ENCODE data around the gene CES5A.
"Not testable (repeated sequence)": the region's sequence is repeated elsewhere in the genome, so short reads cannot be mapped to it uniquely, and the experiment has no call there.

The CES5A gene

GRCh38 chr16:55873122-55873521, 2.1 kb downstream of the CES5A start:
- no peak for DNase-seq

DNA sequence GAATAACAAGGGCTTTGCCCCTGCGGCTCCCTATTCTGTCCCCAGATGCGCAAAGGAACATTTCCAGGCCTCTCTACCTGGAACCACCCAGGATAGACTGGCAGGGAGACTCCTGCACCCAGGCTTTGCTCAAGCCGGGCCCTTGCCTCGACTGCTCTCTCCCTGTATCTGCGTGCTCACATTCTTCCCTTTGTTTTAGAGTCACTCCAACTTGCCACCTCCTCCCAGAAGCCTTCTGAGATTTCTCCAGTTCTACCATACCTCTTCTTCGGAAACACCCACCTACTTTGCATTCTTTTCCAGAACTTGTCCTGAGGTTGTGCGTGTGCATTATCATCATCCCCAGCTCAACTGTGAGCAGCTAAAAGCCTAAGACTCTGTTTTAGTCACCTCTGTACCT, 3.0 kb downstream of the CES5A start:
- no peak for DNase-seq

DNA sequence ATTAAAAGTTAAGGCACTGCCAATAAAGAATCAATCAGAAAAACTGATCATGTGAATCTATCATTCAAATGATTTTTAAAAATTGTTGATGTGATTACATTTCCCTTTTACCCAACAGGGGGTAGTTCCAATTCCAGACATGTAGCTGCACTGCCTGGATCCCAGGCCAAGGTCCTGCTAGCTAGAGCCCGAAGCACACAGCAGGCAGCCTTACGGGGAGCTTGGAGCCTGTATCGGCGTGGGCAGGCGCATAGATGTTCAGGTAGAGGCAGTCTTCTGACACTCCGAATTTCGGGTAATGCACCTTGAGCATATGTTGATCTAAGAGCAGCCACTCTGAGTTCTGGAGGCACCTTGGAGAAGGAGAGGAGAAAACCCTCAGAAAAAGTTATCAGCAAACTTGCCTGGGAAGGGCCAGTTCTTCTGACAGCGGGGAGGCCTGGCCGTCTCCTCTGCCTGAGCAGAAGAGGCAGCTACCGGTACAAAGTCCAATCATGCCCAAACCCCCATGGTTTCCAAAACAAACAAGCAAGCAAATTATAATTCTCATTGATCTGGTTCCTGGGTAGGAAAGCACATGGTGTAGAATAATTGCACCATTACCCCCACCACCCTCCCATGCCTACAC, 3.6 kb downstream of the CES5A start:
- DNase-seq, result no peak

- no peak for DNase-seq
Observed at GRCh38 chr16:55868980-55869379, 6.2 kb downstream of the CES5A start.

- no peak for DNase-seq
Observed at GRCh38 chr16:55868137-55868536, 7.0 kb downstream of the CES5A start.

- no peak for DNase-seq
Observed at GRCh38 chr16:55861288-55861687, 13.9 kb downstream of the CES5A start.

DNA sequence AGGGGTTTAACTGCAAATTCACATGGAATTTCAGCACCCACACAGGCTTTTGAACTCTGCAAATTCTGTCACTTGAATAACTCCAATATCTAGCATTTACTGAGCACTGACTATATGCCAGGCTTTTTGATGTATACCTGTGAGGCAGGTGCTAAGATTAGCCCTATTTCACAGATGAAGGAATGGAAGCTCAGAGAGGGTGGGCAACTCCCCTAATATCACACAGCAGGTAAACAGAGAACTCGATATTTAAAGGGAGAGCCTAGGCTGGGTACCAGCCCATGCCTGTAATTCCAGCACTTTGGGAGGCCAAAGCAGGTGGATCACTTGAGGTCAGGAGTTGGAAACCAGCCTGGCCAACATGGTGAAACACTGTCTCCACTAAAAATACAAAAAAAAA, 17.5 kb downstream of the CES5A start:
- DNase-seq, result not testable (repeated sequence)

DNA sequence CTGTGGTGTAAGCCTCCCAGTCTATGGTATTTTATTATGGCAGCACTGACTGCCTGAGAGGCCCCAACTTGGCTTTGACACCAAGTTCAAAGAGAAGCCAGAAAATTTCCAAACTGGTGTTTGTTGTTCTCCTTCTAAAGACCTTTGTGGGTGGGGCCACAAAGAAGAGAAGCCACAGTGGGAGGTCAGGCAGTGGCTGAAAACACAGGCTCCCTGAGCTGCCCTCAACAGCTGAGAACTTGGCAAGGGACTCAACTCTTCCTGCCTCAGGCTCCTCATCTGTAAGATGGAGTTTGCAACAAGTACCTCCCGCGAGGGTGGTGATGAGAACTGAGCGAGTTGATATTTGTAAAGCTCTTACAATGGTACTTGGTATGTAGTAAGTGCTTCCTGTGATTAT, 18.2 kb downstream of the CES5A start:
- DNase-seq, result no peak

- DNase-seq, result no peak
Observed at GRCh38 chr16:55853114-55853513, 22.1 kb downstream of the CES5A start.

- DNase-seq, result no peak
Observed at GRCh38 chr16:55849536-55849935, 25.6 kb downstream of the CES5A start.

DNA sequence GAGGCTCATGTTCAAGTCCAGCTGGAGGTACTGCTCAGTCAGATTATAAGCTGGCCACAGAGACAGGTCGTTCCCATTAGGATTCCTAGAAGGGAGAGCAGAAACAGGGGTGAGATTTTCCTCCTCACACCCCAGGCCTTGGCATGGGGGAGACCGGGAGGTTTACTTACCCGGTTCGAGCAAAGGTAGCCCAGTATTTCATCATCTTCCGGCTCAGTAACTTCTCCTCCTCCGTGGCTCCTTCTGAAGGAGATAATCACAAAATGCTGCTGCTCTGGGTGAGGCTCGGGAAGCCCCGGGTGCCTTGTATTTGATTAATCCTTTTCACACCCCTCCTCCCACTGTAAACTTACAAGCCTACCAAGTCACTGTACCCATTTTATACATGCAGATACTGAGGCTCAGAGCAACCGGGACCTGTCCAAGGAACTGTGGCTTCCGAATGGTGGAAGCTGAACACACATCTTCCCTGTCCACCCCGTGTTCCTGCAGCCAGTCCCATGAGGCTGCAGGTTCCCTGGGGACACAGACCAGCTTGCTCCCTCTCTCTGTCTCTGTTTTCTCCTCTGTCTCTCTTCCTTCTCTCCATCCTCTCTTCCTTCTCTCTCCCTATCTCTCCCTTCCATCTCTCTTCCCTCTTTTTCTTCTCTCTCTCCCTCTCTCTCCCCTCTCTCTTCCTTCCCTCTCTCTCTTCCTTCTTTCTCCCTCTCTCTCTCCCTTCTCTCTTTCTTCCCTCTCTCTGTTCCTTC, 28.4 kb downstream of the CES5A start:
- no peak for DNase-seq

- no peak for DNase-seq
Observed at GRCh38 chr16:55843105-55843395, 32.1 kb downstream of the CES5A start.

- DNase-seq, result peak; percentile 1 to 3
Observed at GRCh38 chr16:55842369-55843104, 32.6 kb downstream of the CES5A start.

DNA sequence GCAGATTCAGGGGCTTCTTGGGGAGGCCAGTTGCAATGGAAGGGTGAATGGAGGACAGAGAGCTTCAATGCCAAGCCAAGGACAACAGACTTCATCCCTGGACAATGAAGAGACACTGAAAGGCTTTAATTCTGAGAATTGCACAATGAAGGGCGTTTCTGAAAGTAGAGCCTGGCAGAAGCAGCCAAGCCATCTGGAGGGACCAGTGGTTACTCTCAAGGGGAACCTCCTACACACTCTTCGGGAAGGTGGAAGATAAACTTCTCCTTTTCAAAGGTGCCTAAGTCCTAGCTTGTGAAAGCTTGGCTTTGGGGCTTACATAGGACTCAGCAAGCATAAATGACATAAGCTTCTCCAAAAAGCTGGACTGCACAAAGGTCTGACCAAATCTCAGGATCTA, 36.1 kb downstream of the CES5A start:
- no peak for DNase-seq

DNA sequence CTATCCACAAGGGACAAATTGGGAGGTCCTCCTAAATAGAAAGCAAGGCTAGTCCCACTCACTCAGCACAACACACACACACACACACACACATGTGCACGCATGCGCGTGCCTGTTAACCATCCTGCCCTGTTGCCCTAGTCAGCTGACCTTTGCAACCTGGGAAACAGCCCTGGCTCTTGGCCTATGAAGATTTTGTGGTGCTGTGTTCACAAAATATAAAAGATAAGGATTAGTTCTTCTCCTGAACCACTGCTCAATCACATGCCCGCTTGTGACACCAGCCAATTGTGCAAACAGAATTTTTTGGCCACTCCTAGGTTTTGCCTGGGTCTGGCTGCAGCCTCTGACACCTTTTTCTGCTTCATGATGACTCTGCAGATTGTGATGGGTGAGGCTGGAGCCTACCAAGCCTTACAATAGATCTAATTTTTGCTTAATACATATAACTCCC, 39.0 kb downstream of the CES5A start:
- DNase-seq, result no peak

DNA sequence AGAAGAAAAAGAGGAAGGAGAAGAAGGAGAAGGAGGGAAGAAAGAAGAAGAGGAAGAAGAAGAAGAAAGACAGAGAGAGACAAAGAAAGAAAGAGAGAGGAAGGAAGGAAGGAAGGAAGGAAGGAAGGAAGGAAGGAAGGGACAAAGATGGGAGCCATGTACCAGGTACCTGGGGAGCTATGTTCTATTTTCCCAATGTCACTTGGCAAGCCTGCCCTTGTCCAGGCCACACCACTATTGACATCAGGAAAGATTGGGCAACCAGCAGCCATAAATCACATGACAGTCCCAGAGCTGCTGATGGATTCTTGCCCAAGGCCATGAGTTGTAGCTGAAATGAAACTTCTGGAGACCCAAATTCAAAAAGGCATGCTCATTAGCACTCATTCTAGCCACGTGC, 39.6 kb downstream of the CES5A start:
- DNase-seq, result no peak

DNA sequence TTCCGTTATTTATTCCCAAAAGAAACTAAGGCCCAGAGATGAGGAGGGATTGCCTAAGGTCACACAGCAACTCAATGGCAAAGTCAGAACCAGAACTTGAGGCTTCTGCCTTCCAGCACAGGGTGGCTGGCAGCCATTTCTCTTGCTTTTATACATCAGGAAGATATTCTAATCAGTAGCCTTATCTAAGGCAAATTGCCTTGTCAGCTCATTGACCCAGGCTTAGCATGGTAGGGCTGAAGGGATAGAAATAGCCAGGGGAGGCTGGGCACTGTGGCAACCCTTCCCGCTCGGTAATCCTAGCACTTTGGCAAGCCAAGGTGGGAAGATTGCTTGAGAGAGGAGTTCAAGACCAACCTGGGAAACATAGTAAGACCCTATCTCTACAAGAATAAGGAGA, 40.0 kb downstream of the CES5A start:
- DNase-seq, result not testable (repeated sequence)

- no peak for DNase-seq
Observed at GRCh38 chr16:55834049-55834448, 41.1 kb downstream of the CES5A start.

GRCh38 chr16:55832773-55833691, 42.1 kb downstream of the CES5A start, which contains the start of gene CES1:
Gene CES1 (minus strand): TSS chr16:55833096. CDS start chr16:55833055, 41 bp downstream.
- no peak for DNase-seq

GRCh38 chr16:55832425-55832772, 42.8 kb downstream of the CES5A start:
- DNase-seq, result no peak

DNA sequence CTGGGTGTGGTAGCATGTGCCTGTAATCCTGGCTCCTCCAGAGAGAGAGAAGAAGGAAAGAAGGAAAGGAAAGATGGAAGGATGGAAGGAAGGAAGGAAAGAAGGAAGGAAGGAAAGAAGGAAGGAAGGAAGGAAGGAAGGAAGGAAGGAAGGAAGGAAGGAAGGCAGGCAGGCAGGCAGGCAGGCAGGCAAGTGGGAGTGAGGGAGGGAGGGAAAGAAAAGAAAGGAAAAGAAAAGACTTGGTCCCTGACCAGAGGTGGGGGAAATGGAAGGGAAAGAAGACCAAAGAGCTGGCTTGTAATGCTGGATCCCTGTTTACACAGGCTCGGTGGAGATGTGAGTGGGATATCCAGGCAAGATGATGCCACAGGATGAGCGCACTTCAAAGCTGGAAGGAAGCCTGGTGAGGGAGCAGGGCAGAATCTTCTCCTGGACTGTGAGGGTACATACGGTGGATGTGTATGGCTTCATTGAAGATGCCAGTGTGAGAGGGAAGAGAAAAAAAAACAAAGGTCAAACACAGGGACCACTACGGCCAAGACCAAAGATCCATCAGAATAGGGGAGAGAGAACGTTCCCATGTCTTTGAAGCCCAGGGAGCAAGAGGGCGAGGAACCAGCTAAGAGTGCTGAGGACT, 44.4 kb downstream of the CES5A start:
- no peak for DNase-seq

GRCh38 chr16:55829232-55829631, 45.9 kb downstream of the CES5A start:
- not testable (repeated sequence) for DNase-seq

DNA sequence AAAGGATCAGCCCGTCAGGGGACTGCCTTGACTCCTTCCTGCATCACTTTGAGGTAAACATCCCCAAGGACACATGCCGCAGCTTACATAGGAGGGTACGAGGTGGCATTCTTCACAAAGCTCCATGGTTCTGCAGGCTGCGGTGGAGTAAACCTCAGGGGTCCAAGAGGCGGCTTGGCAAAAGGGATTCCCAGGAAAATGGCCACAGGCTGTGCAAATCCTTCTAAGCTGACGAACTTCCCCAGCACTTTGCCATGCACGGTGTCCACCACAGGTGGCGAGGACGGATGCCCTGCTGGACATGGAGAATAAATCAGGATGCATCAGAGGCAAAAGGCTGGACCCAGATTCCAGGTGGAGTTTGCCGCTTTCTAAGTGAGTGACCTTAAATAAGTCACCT, 46.5 kb downstream of the CES5A start:
- DNase-seq, result no peak
